Umbilical cord (tissue), 2 donors: Measurements from ENCODE around the gene LSS. TPM values are rescaled to one million over a fixed set of nuclear protein-coding genes. Genes with fewer than 3 reads are reported as not detected.
"Not testable (repeated sequence)": the region's sequence is repeated elsewhere in the genome, so short reads cannot be mapped to it uniquely, and the experiment has no call there.

Experiments
- DNase-seq: peaks from one replicate; pipeline ENCODE4 v3.0.0-alpha.2; 2015; ENCODE audit warnings: low spot score
- total RNA-seq: library from RNA; depleted of rRNA; stranded (reverse); fragments of >200 nt; gene quantifications from one replicate; pipeline ENCODE4 v1.2.3, GENCODE V29; 2014; ENCODE audit warnings: low replicate concordance; ENCODE audit not compliant: insufficient read depth

LSS gene
- total RNA-seq, 1 donor from 2014 or later = 53.2 TPM

- no peak for DNase-seq
Observed at GRCh38 chr21:46205766-46206162, 22.8 kb downstream of the LSS start.

DNA sequence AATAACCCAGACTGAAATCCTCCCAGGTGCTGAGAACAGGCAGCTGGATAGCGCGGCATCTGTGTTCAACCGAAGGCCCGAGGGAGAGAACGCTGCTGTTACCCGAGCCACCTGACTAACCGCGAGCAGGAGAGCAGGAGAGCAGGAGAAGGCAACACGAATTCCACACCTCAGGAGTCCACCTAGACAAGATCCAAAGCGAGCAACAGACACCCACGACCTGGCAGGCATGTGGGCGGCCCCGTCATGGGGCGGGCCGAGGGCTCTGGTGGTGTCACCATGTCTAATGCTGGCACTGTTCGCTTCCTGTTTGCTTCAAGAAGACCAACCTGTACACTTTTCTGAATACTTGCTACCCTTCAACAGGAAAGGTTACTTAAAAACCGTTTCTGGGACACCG, 23.4 kb downstream of the LSS start:
- DNase-seq = no peak

- no peak for DNase-seq
Observed at GRCh38 chr21:46203203-46203600, 25.4 kb downstream of the LSS start.

GRCh38 chr21:46202592-46203202, 25.9 kb downstream of the LSS start:
- DNase-seq = no peak

DNA sequence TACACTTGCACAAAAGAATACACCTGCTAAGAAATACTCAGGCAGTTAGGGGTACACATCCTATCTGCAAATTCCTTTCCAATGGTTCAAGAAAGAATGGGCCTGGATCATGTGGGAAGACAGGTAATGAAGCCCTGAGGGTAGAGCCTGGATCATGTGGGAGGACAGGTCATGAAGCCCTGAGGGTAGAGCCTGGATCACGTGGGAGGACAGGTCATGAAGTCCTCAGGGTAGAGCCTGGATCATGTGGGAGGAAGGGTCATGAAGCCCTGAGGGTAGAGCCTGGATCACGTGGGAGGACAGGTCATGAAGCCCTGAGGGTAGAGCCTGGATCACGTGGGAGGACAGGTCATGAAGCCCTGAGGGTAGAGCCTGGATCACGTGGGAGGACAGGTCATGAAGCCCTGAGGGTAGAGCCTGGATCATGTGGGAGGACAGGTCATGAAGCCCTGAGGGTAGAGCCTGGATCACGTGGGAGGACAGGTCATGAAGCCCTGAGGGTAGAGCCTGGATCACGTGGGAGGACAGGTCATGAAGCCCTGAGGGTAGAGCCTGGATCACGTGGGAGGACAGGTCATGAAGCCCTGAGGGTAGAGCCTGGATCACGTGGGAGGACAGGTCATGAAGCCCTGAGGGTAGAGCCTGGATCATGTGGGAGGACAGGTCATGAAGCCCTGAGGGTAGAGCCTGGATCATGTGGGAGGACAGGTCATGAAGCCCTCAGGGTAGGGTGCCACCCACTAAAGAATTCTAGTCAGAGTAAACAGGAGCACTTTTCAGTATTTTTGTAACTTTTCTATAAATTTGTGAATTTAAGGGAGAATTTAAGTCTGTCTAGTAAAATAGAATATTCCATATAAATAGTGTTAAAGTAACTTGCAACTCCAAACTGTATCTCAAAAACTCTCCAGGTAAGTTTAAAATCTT, 27.4 kb downstream of the LSS start:
- DNase-seq = not testable (repeated sequence)

GRCh38 chr21:46199436-46200373, 28.9 kb downstream of the LSS start:
- no peak for DNase-seq

DNA sequence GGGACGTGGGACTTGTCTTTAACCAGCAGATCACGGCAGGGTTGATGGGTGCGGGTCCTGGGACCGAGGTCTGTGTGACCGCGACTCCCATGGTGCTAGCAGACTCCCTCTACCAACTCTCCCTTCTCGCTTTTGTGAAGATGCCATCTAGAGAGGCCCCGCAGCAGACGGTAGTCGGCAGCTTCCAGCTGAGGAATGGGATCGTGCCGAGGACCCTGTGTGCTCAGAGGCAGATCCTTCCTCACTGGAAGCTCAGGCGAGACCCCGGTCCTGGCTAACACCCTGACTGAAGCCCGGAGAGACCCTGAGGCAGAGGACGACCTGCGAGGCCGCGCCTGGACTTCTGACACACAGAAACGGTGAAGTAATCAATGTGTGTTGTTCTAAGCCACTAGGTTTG, 31.8 kb downstream of the LSS start:
- no peak for DNase-seq

GRCh38 chr21:46195595-46196195, 32.9 kb downstream of the LSS start:
- no peak for DNase-seq

DNA sequence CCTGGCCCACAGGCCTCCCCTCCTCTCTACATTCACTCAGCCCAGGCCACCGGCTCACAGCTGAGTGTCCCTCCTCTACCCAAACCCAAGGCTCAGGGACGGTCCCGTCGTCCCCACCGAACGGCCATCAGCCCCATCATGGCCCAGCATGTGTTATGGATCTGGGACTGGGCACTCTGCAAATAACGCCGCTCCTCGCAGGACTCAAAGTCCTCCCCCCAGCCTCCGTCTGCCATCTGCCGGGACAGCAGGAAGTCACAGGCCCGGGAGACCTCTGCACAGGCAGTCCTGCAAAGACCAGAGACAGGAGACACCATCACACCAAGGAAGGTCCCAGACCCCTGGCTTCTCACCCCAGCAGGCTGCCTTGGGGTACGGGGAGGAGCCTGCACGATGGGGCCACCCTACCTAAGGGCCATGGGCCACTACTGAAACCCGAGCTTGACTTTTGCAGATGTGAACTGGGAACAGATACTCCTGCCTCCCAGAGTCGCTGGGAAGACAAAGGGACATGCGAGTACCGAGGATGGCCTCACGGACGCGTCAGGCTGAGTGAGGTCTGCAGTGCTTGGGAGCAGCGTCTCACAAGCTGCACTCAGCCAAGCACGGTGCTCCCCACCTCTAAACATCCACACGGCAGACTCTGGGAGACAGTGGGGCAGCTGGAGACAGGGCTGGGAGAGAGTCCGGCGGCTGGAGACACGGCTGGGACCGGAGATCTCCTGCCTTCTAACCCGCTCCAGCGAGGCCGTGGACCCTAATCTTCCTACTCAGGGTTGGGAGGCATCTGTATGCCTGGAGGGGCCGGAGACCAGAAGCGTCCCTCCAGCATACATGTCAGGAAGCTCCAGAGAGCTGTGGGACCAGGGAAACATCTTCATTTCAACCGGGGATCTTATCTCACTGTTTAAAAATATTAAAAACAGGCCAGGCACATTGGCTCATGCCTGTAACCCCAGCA, 33.9 kb downstream of the LSS start:
- no peak for DNase-seq

DNA sequence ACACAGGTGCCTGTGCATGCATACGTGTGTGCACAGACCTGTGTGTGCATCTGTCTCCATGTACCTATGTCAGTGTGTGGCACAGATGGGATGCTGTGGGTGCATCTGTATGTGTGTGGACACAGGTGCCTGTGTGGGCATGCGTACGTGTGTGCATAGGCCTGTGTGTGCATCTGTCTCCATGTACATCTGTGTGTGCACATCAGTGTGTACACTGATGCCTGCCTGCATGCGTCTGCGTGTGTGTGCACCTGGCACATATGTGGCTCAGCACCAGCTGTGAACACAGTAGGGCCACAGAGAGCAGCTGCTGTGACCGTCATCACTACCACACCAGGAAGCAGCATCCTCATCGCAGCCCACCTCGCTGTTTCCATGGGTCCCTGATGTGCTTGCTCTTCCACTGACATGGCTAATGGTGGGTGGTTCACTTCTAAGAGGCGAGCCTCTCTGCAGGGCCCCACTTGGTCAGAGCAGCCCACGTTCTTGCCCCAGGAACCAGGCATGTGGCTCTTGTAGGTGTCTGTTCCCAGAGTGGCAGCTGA, 34.7 kb downstream of the LSS start:
- DNase-seq = no peak

DNA sequence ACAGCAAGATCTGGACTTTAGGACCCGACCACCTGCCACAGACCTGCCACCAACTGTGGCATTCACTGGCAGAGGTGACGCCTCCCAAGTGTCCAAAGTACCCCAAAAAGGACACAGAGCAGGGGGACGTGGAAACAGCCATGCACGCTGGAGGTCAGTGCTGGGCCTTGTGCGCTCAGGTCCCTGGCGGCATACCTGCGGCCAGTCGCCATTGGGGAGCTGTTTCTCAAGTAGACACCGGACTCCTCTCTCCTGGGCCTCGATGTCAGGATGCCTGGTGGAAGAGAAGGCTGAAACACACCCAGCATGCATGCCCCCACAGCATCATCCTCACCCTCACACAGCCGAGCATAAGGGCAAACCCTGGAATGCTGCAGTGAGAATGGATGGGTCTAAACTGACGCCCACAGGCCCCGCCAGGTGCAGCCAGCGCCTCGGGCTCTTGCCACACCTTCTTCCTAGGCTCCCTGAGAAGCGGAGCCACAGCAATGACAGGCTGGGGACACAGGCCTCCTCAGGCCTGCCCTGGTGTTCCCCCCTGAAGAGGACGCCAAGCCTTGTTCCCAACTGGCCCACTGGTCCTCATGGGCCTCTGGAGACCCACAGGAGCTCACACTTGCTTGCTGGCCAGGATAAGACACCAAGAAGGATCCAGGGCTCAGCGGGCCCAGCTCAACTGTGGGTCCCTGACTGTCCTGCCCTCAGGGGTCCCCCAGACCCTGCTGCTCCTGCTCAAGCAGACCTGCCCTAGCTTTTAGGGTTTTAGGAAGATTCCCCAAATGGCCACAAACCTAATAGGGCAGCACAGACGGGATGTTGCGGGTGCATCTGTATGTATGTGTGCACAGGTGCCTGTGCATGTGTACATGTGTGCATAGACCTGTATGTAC, 36.6 kb downstream of the LSS start:
- no peak for DNase-seq

GRCh38 chr21:46191257-46191685, 37.3 kb downstream of the LSS start:
- DNase-seq = no peak

DNA sequence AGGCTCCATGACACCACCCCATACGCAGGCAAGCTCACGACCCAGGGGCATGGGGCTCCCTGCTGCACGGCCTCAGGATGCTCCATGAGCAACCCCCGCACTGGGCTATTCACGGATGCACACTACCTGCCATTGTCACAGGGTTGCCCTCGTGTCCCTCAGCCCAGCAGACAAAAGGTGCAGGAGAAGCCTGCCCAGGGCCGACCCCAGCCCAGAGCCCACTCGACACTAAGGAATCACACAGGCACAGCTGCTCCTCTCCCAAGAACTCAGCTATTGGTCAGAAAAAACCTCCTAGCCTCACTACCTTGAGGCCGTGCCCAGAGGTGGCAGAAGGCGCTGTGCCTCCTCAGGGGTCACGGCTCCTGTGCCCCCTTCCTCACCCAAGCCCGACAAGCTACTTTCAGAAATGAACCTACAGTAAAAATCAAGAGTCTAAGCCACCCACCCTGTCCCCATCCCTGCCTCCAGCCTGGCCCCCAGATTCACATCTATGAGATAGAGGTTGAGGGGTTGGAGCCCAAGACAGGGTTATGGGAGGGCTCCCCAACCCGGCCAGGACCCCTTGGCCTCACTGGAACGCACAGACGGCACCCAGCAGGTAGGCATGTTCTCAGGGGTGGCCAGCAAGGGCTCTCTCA, 38.0 kb downstream of the LSS start:
- no peak for DNase-seq

- no peak for DNase-seq
Observed at GRCh38 chr21:46189959-46190490, 38.5 kb downstream of the LSS start.

- peak; percentile 20 for DNase-seq
Observed at GRCh38 chr21:46189213-46189958, 39.2 kb downstream of the LSS start.

GRCh38 chr21:46188226-46189212, 40.1 kb downstream of the LSS start:
- peak; percentile 31 for DNase-seq
